Hematopoietic multipotent progenitor cell treated with erythropoietin and hydrocortisone succinate and interleukin-3 and kit ligand, for 4 days (in vitro differentiated cells): ENCODE data around the gene CTXND1.
A peak's percentile ranks its signal among the peaks of the same experiment; 100 is the strongest.

Source experiments
- DNase-seq: peaks from one replicate; pipeline ENCODE4 v3.0.0-alpha.2; 2015

Gene CTXND1

DNA sequence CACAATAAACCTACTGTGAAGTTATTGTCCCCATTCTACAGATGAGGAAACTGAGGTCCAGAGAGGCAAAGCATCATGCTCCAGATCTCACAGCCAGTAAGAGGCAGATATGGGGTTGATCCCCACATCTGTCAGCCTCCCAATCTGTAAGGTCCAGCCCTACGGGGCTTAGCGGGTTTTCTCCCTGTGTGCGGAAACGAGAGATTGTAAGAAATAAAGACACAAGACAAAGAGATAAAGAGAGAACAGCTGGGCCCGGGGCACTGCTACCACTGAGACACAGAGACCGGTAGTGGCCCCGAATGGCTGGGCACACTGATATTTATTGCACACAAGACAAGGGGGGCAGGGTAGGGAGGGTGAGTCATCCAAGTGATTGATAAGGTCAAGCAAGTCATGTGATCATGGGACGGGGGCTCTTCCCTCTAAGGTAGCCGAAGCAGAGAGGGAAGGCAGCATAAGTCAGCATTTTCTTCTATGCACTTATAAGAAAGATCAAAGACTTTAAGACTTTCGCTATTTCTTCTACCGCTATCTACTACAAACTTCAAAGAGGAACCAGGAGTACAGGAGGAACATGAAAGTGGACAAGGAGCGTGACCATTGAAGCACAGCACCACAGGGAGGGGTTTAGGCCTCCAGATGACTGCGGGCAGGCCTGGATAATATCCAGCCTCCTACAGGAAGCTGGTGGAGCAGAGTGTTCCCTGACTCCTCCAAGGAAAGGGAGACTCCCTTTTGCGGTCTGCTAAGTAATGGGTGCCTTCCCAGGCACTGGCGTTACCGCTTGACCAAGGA lies 96.4 kb downstream of the CTXND1 start:
- DNase-seq: peak; percentile 97

DNA sequence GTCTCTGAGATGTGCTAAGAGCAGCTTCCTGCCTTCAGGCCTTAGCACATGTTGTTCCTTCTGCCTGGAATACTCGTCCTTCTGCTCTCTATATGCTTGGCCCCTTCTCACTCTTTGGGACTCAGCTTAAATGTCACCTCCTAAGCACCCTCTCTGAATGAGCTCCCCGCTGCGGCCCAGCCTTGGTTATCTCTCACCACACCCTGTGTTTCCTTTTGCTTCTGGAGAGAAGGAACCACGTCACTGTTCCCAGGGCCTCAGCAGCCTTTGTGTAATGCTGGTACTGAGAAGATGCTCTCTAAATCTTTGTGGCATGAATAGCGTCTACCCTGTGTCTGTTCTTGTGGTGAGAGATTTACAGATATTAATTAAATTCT lies 97.0 kb downstream of the CTXND1 start:
- DNase-seq: peak; percentile 85

DNA sequence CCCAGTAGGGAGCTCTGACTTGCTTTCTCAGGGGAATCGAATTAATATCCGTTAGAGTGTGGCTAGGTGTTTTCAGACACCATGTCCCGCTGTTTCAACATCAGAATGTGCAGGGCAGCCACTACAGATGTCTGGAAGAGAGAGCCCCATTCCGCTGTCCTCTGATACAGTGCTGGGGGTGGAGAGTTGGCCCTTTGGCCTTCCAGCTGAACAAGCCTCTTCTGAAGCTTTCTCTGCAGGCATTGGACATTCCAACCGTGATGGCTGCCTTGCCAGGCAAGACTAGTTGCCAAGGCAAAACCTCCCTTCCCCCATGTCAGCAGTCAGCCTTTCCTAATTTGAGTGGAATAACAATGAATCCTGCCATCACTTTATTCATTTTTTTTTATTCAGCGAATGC lies 97.7 kb downstream of the CTXND1 start:
- peak; percentile 24 for DNase-seq

GRCh38 chr15:80153900-80154299 lies 98.1 kb downstream of the CTXND1 start:
- peak; percentile 52 for DNase-seq

DNA sequence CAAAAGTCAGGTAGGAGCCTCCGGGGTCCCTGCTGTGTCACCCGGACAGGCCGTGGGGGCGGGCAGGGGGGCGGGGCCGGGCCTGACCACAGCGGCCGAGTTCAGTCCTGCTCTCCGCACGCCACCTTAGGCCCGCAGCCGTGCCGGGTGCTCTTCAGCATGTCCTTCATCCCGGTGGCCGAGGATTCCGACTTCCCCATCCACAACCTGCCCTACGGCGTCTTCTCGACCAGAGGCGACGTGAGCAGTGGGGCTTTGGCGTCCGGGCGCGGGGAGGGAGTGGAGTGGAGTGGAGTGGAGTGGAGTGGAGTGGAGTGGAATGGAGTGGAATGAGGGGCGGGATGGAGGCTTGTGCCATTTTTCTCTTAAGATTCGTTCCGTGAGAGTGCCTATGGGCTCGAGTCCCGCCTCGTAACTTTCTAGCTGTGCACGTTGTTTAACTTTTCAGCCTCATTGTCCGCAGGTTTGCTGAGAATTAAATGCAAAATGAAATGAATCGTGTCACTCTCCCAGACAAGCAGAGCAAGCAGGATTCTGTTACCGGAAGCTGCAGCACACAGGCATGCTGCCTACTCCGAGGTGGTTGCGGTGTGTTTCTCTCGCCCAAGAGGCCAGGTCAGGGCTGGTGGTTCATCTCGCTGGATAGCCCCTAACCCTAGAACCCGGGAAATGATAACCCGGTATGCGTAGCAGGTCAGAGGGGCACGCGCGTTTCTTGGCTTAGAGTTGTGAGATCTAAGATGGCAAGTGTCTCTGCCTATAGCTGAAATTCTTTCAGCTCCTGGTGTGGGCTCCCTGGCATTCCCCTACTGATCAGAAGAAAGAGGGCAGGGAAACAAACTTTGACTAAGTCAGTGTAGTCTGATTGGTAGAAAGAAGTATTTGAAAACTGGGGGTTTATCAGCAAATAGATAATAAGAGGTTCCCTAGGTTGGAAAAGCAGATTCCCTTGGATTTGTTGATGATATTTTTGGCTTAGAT lies 98.8 kb downstream of the CTXND1 start, which contains the start of gene FAH:
Gene FAH (plus strand): TSS at position 104 of the 981 bp plus-strand sequence. CDS start 56 bp downstream, at position 160.
- DNase-seq: peak; percentile 66

DNA sequence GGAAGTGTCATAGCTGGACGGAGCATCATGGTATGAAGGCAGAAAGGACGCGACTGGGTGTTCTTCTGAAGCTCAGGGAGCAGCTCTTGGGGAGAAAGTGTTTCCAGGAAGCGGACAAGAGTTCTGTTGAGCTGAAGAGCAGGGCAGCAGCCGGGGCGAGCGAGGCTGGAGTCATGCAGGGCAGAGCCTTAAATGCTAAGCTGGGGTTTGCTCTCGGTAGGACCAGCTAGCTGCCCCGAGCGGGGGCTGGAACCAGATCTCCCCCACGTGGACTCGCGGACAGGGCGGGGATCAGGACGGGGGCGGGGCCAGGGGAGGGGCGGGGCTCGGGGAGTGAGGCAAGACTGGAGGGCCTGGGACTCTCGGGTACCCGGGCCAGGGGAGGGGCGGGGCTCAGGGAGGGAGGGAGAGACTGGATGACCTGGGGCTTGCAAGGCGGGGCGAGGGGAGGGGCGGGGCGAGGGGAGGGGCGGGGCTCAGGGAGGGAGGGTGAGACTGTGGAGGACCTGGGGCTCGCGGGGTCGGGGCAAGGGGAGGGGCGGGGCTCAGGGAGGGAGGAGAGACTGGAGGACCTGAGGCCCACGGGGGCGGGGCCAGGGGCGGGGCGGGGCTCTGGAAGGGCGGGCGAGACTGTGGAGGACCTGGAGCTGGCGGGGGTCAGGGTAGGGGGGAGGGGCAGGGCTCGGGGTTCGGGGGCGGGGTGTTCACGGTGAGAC lies 99.7 kb downstream of the CTXND1 start:
- DNase-seq: peak; percentile 97

- DNase-seq: no peak
Observed at GRCh38 chr15:80151576-80151975, 100.4 kb downstream of the CTXND1 start.

GRCh38 chr15:80151148-80151547 lies 100.9 kb downstream of the CTXND1 start:
- no peak for DNase-seq
